HG03442 (cell line): ENCODE measurements around the gene BCR.

Experiments used
- ATAC-seq: cut with Tn5 transposase; IDR thresholded peaks from one replicate; pipeline ENCODE4 v1.9.1; 2021; ENCODE audit warnings: mild to moderate bottlenecking, moderate library complexity; ENCODE audit not compliant: unreplicated experiment

BCR gene

GRCh38 chr22:23215294-23216241 is 35.3 kb downstream of the BCR start:
- no peak for ATAC-seq

DNA sequence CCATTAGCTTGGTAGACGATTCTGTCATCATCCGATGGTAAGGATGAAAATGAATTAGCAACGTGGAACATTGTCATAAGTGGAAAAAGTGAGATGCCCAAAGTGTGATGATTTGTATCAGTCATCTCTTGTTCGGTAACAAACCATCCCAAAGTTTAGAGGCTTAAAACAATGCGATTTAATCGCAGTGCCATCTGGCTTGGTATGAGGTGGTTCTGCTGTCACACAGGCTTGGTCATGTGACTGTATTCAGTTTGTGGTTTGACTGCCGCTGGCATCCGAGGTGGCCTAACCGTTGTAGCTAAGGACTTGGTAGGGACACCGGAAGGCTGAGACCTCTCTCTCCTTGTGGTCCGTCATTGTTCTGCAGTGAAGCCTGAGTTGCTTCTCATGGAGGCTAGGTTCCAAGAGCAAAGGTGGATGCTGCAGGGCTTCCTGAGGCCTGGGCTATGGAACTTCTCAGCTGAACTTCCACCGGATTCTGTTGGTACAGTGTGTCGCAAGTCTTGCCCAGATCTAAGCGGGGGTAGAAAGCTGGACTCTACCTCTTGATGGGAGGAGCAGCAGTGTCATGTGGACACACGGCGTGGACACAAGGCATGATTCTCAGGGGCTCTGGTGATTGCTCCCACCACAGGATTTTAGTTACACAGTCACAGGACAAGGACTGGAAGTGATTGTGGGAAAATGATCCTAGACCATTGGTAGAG is 36.3 kb downstream of the BCR start:
- no peak for ATAC-seq

DNA sequence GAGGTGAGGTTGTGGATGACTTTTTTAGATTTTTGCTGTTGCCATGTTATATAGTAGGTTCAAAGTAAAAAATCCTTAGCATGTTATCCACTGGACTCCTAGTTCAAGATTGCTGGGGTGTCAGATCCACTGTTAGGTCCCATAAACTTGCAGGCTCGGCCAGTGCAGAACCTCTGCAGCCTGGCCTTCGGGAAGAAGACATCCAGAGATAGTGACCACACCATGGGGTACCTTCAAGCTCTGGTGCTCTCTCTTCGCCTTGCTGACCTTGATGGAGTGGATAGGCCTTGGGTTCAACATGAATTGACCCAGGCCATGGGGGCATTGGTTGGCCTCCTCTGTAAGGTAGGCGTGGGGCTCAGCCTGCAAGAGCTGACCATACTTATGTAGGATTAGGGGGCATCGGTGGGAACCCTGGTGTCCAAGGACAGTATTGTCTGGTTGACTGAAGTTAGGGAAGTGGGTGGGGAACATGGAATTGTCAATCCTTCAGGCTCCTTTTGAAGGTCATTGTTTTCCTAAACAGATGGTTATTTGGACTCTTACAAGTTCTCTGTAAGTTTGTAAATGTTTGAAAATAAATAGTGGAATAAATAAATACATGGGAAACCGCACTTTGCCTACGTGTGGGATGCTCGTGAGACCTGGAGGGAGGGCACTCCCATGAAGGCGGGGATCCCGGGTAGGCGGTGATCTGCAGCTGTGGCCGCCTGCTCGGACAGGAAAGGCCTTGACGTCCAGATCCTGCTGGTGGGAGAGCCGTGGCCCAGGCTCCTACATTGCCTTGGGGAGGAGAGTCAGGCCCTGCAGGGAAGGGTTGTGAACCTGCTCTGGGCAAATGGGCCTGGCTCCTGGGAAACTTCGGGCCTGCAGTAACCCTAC is 37.1 kb downstream of the BCR start:
- ATAC-seq: no peak

DNA sequence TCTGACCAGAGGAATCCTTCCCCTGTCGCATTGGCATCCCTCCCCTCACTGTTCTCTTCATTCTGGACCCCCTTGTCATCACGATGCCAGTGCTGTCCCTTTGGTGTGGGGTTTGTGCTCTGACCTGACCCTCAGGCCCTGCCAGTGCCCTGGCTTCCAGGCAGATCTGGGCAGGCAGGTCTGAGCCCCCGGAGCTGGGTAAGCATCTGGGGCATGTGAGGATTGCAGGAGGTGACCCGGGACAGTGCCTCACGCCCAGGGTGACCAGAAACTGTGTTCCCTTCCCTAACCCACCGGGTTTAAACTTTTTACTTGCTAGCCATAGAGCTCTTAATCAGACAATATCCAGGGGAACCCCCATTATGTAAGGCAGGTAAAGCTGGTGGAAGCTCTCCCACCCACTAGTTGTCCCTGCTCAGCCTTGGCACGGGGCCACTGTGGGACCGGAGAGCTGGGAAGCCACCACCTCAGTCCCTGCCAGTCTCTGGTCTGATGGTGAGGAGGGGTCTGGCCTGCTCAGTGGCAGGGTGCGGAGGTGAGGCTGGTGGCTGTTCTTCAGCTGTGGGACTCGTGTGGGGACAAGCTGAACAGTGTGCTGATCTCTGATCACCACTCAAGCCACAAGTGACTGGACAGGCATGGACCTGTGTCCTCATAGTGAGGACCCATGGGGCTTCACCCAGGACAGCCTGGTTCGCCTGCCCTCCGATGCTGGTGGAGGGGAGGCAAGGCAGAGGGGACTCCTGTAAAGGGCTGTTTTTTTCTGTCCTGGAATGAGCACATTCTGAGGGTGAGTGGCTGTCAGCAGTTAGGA is 38.0 kb downstream of the BCR start:
- ATAC-seq: no peak

DNA sequence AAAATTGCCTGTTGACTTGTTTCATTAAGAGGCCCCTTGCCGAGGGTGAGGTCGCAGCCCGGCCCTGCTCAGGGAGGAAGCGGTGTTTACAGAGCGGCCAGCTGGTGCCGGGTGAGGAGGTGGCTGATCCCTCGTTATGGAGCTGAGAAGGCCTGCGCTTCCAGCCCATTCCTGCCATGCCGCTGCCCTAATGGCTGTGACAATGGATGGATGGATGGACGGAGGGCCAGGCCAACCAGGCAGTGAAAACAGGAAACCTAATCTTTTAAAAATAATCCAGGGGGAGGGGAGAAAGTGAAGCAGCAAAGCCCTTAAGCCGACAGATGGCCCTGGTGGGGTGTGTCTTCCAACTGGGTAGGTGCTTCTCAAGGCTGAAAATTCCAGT is 38.5 kb downstream of the BCR start:
- ATAC-seq: no peak

- ATAC-seq: no peak
Measured at GRCh38 chr22:23219317-23219716, 39.0 kb downstream of the BCR start.

- ATAC-seq: peak; percentile 61
Measured at GRCh38 chr22:23219822-23220484, 39.6 kb downstream of the BCR start.

DNA sequence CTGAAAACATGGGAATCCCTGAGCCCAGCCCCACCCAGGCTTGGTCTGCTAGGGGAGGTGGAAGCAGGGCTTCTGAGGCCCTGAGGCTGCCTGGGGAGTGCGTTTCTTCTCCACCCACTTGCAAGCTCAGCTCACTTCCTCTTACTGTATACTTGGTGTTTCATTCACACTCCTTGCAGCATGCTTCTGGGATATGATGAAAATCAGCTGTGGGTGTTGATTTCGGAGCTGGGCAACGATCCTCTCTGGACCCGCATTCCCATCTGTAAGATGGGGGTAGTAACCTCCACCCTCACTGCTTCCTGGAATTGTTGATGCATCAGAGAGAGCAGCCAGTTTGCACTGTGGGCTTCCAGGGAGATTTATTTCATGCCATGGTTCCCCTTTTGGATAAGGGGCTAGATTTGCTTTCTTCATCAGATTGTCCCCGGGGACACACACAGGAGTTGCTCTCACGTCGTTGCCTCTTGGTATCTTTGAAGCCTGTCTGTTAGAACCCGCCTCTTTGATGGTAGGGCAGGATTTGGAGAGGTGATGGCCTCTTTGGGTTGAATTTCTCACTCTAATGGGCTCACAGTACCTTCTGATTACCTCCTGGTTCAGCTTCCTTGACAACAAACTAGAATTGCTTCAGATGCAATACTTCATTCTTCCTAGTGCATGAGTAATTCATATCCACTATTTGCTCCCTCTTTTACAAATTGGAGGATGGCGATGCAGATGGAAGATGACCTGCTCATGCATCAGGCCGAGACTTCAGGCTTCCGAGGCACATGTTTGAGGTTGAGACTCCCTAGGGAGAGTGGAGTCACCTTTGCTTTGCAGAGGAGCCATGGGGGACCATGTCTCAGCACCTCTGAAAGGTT is 40.4 kb downstream of the BCR start:
- peak; percentile 49 for ATAC-seq

GRCh38 chr22:23221351-23221804 is 41.1 kb downstream of the BCR start:
- ATAC-seq: no peak

DNA sequence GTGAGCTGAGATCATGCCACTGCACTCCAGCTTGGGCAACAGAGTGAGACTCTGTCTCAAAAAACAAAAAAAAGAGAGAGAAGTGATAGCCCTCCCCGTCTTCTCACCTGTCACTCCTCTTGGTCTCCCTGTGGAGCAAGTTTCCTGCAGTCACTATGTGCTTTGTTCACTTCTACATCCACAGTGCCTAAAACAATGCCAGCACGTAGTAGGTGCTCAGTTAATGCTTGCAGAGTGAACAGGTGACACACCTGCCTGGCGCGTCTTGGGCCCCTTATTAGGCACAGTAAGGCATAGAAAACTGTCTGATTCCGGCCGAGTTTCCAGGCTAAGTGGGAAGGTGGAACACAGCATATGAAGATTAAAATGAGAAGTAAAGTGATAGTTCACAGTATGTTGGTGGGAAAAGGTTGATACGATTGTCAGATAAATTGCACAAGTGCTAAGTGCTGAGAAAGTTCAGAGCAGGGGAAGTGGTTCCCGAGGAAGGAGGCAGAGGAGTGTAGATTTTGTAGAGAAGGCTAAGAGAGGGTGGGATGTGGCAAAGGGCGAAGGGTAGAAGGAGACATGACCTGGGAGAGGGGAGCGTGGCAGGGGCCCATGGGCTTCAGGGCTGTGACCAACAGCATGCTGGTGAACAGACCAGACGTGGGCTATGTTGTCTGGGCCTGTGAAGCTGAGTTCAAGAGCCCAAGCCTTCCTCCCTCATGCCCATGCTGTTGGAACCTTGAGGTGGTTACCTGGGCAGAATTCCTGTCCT is 41.9 kb downstream of the BCR start:
- no peak for ATAC-seq

GRCh38 chr22:23222793-23223568 is 42.7 kb downstream of the BCR start:
- no peak for ATAC-seq

DNA sequence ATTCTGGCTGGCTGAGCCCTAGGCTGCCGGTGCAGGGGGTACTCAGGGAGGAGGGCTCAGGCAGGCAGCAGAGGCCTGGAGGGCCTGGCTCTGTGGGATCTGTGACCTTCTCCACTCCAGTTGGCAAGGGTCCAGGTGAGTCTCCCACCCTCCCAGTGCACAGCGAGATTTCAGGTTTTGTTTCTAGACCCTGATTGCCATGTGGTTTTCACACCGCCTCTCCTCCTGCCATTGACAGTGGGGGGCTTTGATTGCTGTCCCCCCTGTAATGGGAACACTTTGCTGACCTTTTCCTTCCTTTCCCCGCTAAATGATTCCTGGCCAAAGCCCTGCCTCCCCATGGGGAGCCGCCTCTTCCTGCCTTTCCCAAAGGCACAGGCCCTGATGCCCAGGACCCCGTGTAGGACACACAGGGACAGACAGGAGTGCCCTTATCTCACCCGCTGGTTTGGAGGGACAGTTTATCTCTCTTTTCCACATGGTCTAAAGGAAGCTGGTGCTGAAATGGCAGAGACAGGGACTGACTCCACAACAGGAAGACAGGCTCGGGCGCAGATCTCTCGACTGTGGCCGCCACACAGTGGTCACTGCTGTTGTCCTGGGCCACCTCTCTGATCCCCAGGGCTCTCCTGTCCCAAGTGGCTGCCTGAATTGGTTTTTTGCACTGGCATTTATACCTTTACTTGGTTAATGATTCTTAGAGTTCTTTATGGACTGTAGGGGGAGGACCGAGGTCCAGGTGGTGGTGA is 43.4 kb downstream of the BCR start:
- ATAC-seq: no peak

DNA sequence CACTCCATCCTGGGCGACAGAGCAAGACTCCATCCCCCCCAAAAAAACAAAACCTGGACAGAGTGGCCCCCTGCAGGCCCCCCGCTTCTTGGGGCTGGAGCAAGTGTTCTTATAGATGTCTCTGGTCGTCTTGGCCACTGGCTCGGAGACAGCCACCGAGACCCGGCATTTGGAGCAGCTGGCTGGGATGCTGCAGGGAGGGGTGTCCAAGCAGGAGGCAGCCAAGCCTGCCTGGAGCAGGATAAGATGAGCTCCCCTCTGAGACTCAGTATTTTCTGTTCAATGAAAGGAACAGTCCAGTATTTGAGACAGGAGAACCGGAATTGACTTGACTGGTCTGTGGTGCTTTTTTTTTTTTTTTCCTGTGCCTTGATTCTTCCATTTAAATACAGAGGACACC is 44.5 kb downstream of the BCR start:
- no peak for ATAC-seq

GRCh38 chr22:23225337-23225723 is 45.0 kb downstream of the BCR start:
- no peak for ATAC-seq

GRCh38 chr22:23225724-23226496 is 45.6 kb downstream of the BCR start:
- no peak for ATAC-seq

DNA sequence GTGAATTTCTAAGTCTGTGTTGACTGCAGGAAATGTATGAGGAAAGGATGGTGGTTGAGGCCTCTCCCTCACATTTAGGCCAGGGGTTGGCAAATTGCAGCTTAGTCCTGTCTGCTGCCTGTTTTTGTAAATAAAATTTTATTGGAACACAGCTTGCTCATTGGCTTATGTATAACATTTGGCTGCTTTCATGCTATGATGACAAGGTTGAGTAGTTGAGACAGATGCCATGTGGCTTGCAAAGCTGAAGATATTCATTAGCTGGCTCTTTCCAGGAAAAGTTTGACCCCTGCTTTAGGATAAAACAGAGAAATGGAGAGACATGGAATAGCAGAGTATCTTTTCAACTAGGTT is 46.2 kb downstream of the BCR start:
- ATAC-seq: no peak
